PC-3 (cell line): ENCODE results near the gene PDS5A.

ENCODE experiments used
- CTCF ChIP-seq: fragments of 300-600 bp; sonication (generic); conservative IDR thresholded peaks from 2 replicates; pipeline ENCODE4 v1.5.1; 2017; ENCODE audit warnings: antibody characterized with exemption, low read depth, mild to moderate bottlenecking, low read length
- EZH2 ChIP-seq: fragments of 300-600 bp; sonication (generic); IDR thresholded peaks from one replicate; pipeline ENCODE4 v1.6.1; 2017; ENCODE audit warnings: antibody characterized with exemption, mild to moderate bottlenecking, low read length; ENCODE audit not compliant: unreplicated experiment

GRCh38 chr4:39905656-39906055 is 72.1 kb downstream of the PDS5A start:
- TF ChIP-seq CTCF (no peak), EZH2 (no peak)
